Nephron progenitor cell (in vitro differentiated cells): Measurements from ENCODE around the gene GLRX5.

Source experiments
- DNase-seq: peaks from one replicate; pipeline ENCODE4 v3.0.0; 2021
- H3K27ac Mint-ChIP-seq: 2 replicates; pipeline ENCODE4 v1.8.0; 2021; ENCODE audit warnings: mild to moderate bottlenecking, moderate library complexity, mixed read lengths
- H3K27me3 Mint-ChIP-seq: 2 replicates; pipeline ENCODE4 v1.8.0; 2021; ENCODE audit warnings: mild to moderate bottlenecking, low read depth, mixed read lengths; ENCODE audit not compliant: poor library complexity
- H3K36me3 Mint-ChIP-seq: 2 replicates; pipeline ENCODE4 v1.8.0; 2021; ENCODE audit warnings: low read depth, mixed read lengths
- H3K4me1 Mint-ChIP-seq: 2 replicates; pipeline ENCODE4 v1.8.0; 2021; ENCODE audit warnings: mixed read lengths
- H3K4me3 Mint-ChIP-seq: 2 replicates; pipeline ENCODE4 v1.8.0; 2021; ENCODE audit warnings: mild to moderate bottlenecking, moderate library complexity, mixed read lengths
- H3K9me3 Mint-ChIP-seq: 2 replicates; pipeline ENCODE4 v1.8.0; 2021; ENCODE audit warnings: mild to moderate bottlenecking, moderate library complexity, mixed read lengths
- CTCF ChIP-seq: fragments of 200-600 bp; sonication (generic); IDR thresholded peaks from 2 replicates; pipeline ENCODE4 v1.5.0; 2021; ENCODE audit warnings: antibody characterized with exemption

GLRX5 gene

GRCh38 chr14:95533391-95533821 is 1.4 kb upstream of the GLRX5 start:
- Mint-ChIP-seq H3K4me1 (peaks cover 74% of the 10 kb centered on the region), H3K27ac (peak overlapping the region; percentile 18), H3K9me3 (no peaks in the 10 kb centered on the region), H3K36me3 (peaks cover 29% of the 10 kb centered on the region), H3K27me3 (no peaks in the 10 kb centered on the region), H3K4me3 (peak overlapping the region; percentile 97)
- TF ChIP-seq CTCF, result no peak
- no peak for DNase-seq

GRCh38 chr14:95533822-95534221 is 1.0 kb upstream of the GLRX5 start:
- Mint-ChIP-seq H3K36me3 (peaks cover 29% of the 10 kb centered on the region), H3K4me3 (peak overlapping the region; percentile 97), H3K9me3 (no peaks in the 10 kb centered on the region), H3K27ac (peak overlapping the region; percentile 96), H3K4me1 (peaks cover 78% of the 10 kb centered on the region), H3K27me3 (no peaks in the 10 kb centered on the region)
- DNase-seq, result no peak
- no peak for TF ChIP-seq CTCF

GRCh38 chr14:95535226-95536021 is 574 bp downstream of the GLRX5 start:
- no peak for DNase-seq
- TF ChIP-seq CTCF, result no peak

GRCh38 chr14:95536036-95536593 is 1.3 kb downstream of the GLRX5 start:
- Mint-ChIP-seq H3K4me1 (peaks cover 72% of the 10 kb centered on the region), H3K4me3 (peak overlapping the region; percentile 97), H3K27me3 (no peaks in the 10 kb centered on the region), H3K27ac (no peak overlapping the region), H3K36me3 (peaks cover 12% of the 10 kb centered on the region), H3K9me3 (no peaks in the 10 kb centered on the region)
- TF ChIP-seq CTCF, result no peak
- no peak for DNase-seq

More at GRCh38 chr14:95535226-95536021, 574 bp downstream of the GLRX5 start:
- H3K4me3 Mint-ChIP-seq, result peak overlapping the region; percentile 97
- no peaks in the 10 kb centered on the region for H3K9me3 Mint-ChIP-seq
- peaks cover 79% of the 10 kb centered on the region for H3K4me1 Mint-ChIP-seq
- H3K27me3 Mint-ChIP-seq, result no peaks in the 10 kb centered on the region
- H3K36me3 Mint-ChIP-seq, result peaks cover 18% of the 10 kb centered on the region
- peak overlapping the region; percentile 64 for H3K27ac Mint-ChIP-seq

GRCh38 chr14:95536671-95537070 is 1.8 kb downstream of the GLRX5 start:
- Mint-ChIP-seq H3K27ac (no peak overlapping the region), H3K4me3 (peak overlapping the region; percentile 97), H3K27me3 (no peaks in the 10 kb centered on the region), H3K36me3 (peaks cover 6% of the 10 kb centered on the region), H3K9me3 (no peaks in the 10 kb centered on the region), H3K4me1 (peaks cover 67% of the 10 kb centered on the region)
- no peak for DNase-seq
- TF ChIP-seq CTCF, result no peak
